GM12878 (cell line): ENCODE data around the gene ACE. TPM values are rescaled to one million over a fixed set of nuclear protein-coding genes. Genes with fewer than 3 reads are reported as not detected.

Experiments
- ATAC-seq: fragments of 200-7000 bp; cut with Tn5 transposase; 3 replicates; pipeline ENCODE4 v1.9.1; 2020; ENCODE audit warnings: mild to moderate bottlenecking, moderate library complexity
- BruUV-seq: library from RNA; stranded (reverse); fragments of 400-500 nt; replicated peaks from 2 replicates; lab custom pipeline; 2021; lab: Mats Ljungman, UMichigan
- CTCF ChIA-PET: fragments of 300-600 bp; sonication (Branson Sonifier 250); formaldehyde crosslinking; extraction: SDS; loops from one replicate; lab custom pipeline; 2021; ENCODE audit warnings: inconsistent platforms; lab: Yijun Ruan, JAX
- POLR2A ChIA-PET: fragments of 350-600 bp; formaldehyde crosslinking; extraction: SDS; loops from one replicate; lab custom pipeline; 2021; ENCODE audit warnings: inconsistent platforms; lab: Charles Lee
- RAD21 ChIA-PET: fragments of 300-600 bp; sonication (Branson Sonifier 250); formaldehyde crosslinking; loops from one replicate; lab custom pipeline; 2023; ENCODE audit warnings: antibody characterized with exemption; ENCODE audit not compliant: unreplicated experiment; lab: Charles Lee
- SMC1A ChIA-PET: fragments of 300-600 bp; sonication (Branson Sonifier 250); formaldehyde crosslinking; loops from one replicate; lab custom pipeline; 2023; ENCODE audit not compliant: unreplicated experiment, uncharacterized antibody; lab: Charles Lee
- DNase-seq: peaks from one replicate; pipeline ENCODE4 v3.0.0-alpha.2; 2011; ENCODE audit warnings: low read depth, low spot score
- FAIRE-seq: peaks from 3 replicates; lab custom pipeline; 2011; peaks lifted over from hg19 to GRCh38; lab: Jason Lieb, UNC
- H2AFZ ChIP-seq: 2 replicates; pipeline ENCODE4 v1.6.0; 2011; ENCODE audit warnings: low read depth, low read length, control low read depth; ENCODE audit not compliant: control insufficient read depth
- H3K27ac ChIP-seq: 2 replicates; pipeline ENCODE4 v1.5.1; 2011; ENCODE audit warnings: control low read depth; ENCODE audit not compliant: control insufficient read depth, insufficient read depth
- H3K27me3 ChIP-seq, 2 experiments: replicated peaks in 1 of 2; 2 replicates each; pipeline versions ENCODE4 v1.6.0 to v1.6.1; 2011; ENCODE audit warnings: low read length in 1 of 2; ENCODE audit not compliant: control insufficient read depth in 2 of 2, insufficient read depth in 2 of 2
- H3K36me3 ChIP-seq, 2 experiments: 2 replicates each; pipeline ENCODE4 v1.5.1; 2011; ENCODE audit warnings: low read length in 1 of 2; ENCODE audit not compliant: control insufficient read depth in 2 of 2, insufficient read depth in 2 of 2
- H3K4me1 ChIP-seq: 2 replicates; pipeline ENCODE4 v1.6.1; 2011; ENCODE audit warnings: mild to moderate bottlenecking, low read length, moderate library complexity, mixed read lengths; ENCODE audit not compliant: control insufficient read depth, insufficient read depth
- H3K4me2 ChIP-seq: 2 replicates; pipeline ENCODE4 v1.6.0; 2011; ENCODE audit warnings: control low read depth; ENCODE audit not compliant: control insufficient read depth, insufficient read depth
- H3K4me3 ChIP-seq: fragments of 200-600 bp; sonication (generic); 2 replicates; pipeline ENCODE4 v1.5.1; 2016
- H3K79me2 ChIP-seq: 2 replicates; pipeline ENCODE4 v1.6.0; 2011; ENCODE audit warnings: low read length; ENCODE audit not compliant: control insufficient read depth, insufficient read depth
- H3K9ac ChIP-seq: 2 replicates; pipeline ENCODE4 v1.8.0; 2011; ENCODE audit warnings: low read length, control low read depth, mixed read lengths; ENCODE audit not compliant: control insufficient read depth, insufficient read depth
- H3K9me3 ChIP-seq: replicated peaks from 3 replicates; pipeline ENCODE4 v1.5.1; 2011; ENCODE audit warnings: mild to moderate bottlenecking, low read length; ENCODE audit not compliant: control insufficient read depth, insufficient read depth
- H4K20me1 ChIP-seq: 2 replicates; pipeline ENCODE4 v1.6.0; 2011; ENCODE audit not compliant: control insufficient read depth, insufficient read depth
- CREM ChIP-seq: IDR thresholded peaks from 2 replicates; pipeline ENCODE4 v1.6.1; 2014; ENCODE audit warnings: antibody characterized with exemption, low read depth
- ETV6 ChIP-seq, 2 experiments: fragments of 450-650 bp in 1 of 2; IDR thresholded peaks in 1 of 2; conservative IDR thresholded peaks in 1 of 2; 2 replicates each; pipeline ENCODE4 v1.6.1; 2014; ENCODE audit warnings: antibody characterized with exemption in 1 of 2, borderline replicate concordance in 1 of 2, low read depth in 1 of 2, mild to moderate bottlenecking in 1 of 2, moderate library complexity in 1 of 2
- FOXM1 ChIP-seq: IDR thresholded peaks from 2 replicates; pipeline ENCODE4 v1.6.1; 2012; ENCODE audit warnings: low read depth, mild to moderate bottlenecking, inconsistent platforms, low read length, moderate library complexity
- HCFC1 ChIP-seq: fragments of 150-350 bp; IDR thresholded peaks from 2 replicates; pipeline ENCODE4 v1.6.1; 2014; ENCODE audit warnings: low read length
- NBN ChIP-seq: fragments of 450-650 bp; IDR thresholded peaks from 2 replicates; pipeline ENCODE4 v1.6.1; 2016
- NFYA ChIP-seq: IDR thresholded peaks from 2 replicates; pipeline ENCODE4 v1.6.1; 2011; ENCODE audit warnings: low read depth, mild to moderate bottlenecking, low read length, improper control_type of control experiment, borderline replicate concordance
- SIN3A ChIP-seq: IDR thresholded peaks from 2 replicates; pipeline ENCODE4 v1.6.1; 2012; ENCODE audit warnings: low read depth, low read length, improper control_type of control experiment
- STAT3 ChIP-seq: IDR thresholded peaks from 2 replicates; pipeline ENCODE4 v1.6.1; 2011; ENCODE audit warnings: low read depth, low read length, improper control_type of control experiment
- SUZ12 ChIP-seq: fragments of 200-600 bp; sonication (generic); IDR thresholded peaks from one replicate; pipeline ENCODE4 v1.6.1; 2018; ENCODE audit warnings: antibody characterized with exemption, mild to moderate bottlenecking; ENCODE audit not compliant: unreplicated experiment
- WGBS: methylation state at CpG from one replicate; pipeline ENCODE4 v1.1.6; 2016; ENCODE audit warnings: low lambda C conversion rate; ENCODE audit not compliant: insufficient replicate concordance, insufficient coverage; ENCODE audit errors: missing lambda C conversion rate; 5-methylcytosine and 5-hydroxymethylcytosine counted together
- in situ Hi-C: fragments of 300-500 bp; cut with MboI; formaldehyde crosslinking; loops from 9 replicates; pipeline ENCODE4 v1.14.3; 2018; ENCODE audit warnings: mixed read lengths
- intact Hi-C: fragments of 100-400 bp; cut with micrococcal nuclease; formaldehyde crosslinking; loops from one replicate; pipeline ENCODE4 v1.14.2; 2022; ENCODE audit not compliant: unreplicated experiment
- polyA plus RNA-seq, 11 experiments: library from polyadenylated mRNA; depleted of rRNA in 4 of 11; unstranded in 6 of 11; stranded (reverse) in 5 of 11; fragments of >200 nt; fragmentation: Nextera tagmentation in 4 of 11; fragmentation: Illumina TruSeq in 1 of 11; extraction: Ambion mirVana in 4 of 11; extraction: Trizol in 1 of 11; gene quantifications; 1 replicate in 1 of 11; 2 replicates in 10 of 11; pipeline versions ENCODE4 v1.2.1 to v1.2.3, GENCODE V29; 2011 to 2016; ENCODE audit warnings: inconsistent platforms in 2 of 11, missing spikeins in 2 of 11, low read depth in 1 of 11
- total RNA-seq, 4 experiments: library from RNA; depleted of rRNA in 3 of 4; stranded (reverse); fragments of >200 nt in 3 of 4; fragmentation: Illumina TruSeq in 1 of 4; extraction: Trizol in 1 of 4; gene quantifications; 2 replicates each; pipeline versions ENCODE4 v1.2.1 to v1.2.3, GENCODE V29; 2013 to 2021
- TF ChIP-seq, protein P1 (sequence below), 3 experiments: IDR thresholded peaks in 2 of 3; conservative IDR thresholded peaks in 1 of 3; 2 replicates each; pipeline ENCODE4 v1.5.1; 2011; ENCODE audit warnings: low read depth in 3 of 3, low read length in 3 of 3, mild to moderate bottlenecking in 3 of 3, control low read depth in 2 of 3, moderate library complexity in 2 of 3, inconsistent platforms in 1 of 3, mixed read lengths in 1 of 3; ENCODE audit not compliant: control insufficient read depth in 2 of 3, insufficient read depth in 1 of 3; ENCODE audit errors: extremely low read depth in 1 of 3
- TF ChIP-seq, protein P2 (sequence below): fragments of 450-650 bp; conservative IDR thresholded peaks from 2 replicates; pipeline ENCODE4 v1.6.1; 2017; ENCODE audit warnings: mild to moderate bottlenecking, moderate library complexity
- TF ChIP-seq, protein P3 (sequence below): fragments of 450-650 bp; IDR thresholded peaks from 2 replicates; pipeline ENCODE4 v1.6.1; 2017; ENCODE audit warnings: mild to moderate bottlenecking, moderate library complexity
- TF ChIP-seq, protein P4 (sequence below): IDR thresholded peaks from 2 replicates; pipeline ENCODE4 v1.6.1; 2011; ENCODE audit warnings: low read depth, low read length, improper control_type of control experiment, borderline replicate concordance

ACE gene
- total and polyA plus RNA-seq, 10 of the 15 experiments (the other 5 are each of a cell fraction or from before 2014, with no cell fraction given): 0.46 TPM; not detected in 9

DNA sequence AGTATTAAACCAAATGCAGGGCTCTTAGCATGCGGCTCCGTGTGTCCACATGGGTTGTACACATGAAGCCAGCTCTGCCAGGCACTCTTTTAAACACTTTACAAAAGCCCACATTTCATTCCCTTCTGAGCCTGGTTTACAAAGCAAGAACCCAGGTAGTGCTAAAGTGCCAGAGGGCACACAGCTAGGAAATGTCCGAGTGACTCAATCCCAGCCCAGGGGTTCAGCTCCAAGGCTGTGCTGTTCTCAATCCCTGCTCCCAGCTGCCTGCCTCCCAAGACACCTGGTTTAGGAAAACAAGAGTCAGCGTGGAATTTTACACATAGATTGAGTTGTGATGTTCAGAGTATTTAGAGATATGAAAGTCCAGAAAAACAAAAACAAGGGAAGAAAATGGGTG is 60.1 kb downstream of the ACE start (continued):
- no peak for TF ChIP-seq STAT3
- TF ChIP-seq, all 136 proteins: peak for 0

DNA sequence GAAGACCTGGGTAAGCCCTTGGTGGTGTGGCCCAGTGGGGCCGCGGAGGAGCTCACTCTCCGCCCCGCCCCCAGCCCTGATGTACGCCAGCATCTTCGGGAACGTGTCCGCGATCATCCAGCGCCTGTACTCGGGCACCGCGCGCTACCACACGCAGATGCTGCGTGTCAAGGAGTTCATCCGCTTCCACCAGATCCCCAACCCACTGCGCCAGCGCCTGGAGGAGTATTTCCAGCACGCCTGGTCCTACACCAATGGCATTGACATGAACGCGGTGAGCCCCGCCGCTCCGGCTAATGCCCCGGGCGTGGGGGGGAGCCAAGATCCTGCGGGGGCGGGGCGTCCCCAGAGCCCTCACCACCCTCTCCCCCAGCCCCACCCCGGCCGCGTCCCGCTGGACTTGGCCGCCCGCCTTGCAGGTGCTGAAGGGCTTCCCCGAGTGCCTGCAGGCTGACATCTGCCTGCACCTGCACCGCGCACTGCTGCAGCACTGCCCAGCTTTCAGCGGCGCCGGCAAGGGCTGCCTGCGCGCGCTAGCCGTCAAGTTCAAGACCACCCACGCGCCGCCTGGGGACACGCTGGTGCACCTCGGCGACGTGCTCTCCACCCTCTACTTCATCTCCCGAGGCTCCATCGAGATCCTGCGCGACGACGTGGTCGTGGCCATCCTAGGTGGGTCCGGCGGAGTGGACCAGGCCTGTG is 61.3 kb downstream of the ACE start:
- Histone ChIP-seq H3K27me3 (peaks cover 0 to 9% of the 10 kb centered on the region in 2 experiments; a peak in 3 of 4 replicates), H3K4me3 (no peak overlapping the region), H3K9ac (no peak overlapping the region), H4K20me1 (no peaks in the 10 kb centered on the region), H3K36me3 (no peaks in the 10 kb centered on the region), H2AFZ (no peak overlapping the region), H3K4me2 (no peak overlapping the region), H3K79me2 (no peaks in the 10 kb centered on the region), H3K27ac (no peak overlapping the region), H3K9me3 (no peaks in the 10 kb centered on the region), H3K4me1 (no peaks in the 10 kb centered on the region)
- ChIA-PET CTCF (no interaction called here), RAD21 (no interaction called here), POLR2A (no interaction called here), SMC1A (no interaction called here)
- 17% methylated on average over 33 of the region's 62 CpGs for WGBS
- in situ Hi-C loops: no loop called here
- FAIRE-seq (no peak), ATAC-seq (no peak), DNase-seq (no peak)
- BruUV-seq: no TSS peak
- intact Hi-C loops: no loop called here
- TF ChIP-seq, protein P1, sequence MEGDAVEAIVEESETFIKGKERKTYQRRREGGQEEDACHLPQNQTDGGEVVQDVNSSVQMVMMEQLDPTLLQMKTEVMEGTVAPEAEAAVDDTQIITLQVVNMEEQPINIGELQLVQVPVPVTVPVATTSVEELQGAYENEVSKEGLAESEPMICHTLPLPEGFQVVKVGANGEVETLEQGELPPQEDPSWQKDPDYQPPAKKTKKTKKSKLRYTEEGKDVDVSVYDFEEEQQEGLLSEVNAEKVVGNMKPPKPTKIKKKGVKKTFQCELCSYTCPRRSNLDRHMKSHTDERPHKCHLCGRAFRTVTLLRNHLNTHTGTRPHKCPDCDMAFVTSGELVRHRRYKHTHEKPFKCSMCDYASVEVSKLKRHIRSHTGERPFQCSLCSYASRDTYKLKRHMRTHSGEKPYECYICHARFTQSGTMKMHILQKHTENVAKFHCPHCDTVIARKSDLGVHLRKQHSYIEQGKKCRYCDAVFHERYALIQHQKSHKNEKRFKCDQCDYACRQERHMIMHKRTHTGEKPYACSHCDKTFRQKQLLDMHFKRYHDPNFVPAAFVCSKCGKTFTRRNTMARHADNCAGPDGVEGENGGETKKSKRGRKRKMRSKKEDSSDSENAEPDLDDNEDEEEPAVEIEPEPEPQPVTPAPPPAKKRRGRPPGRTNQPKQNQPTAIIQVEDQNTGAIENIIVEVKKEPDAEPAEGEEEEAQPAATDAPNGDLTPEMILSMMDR (IDR thresholded peaks at IDR 0.05 in 2 of 3, conservative IDR thresholded peaks at IDR 0.05 in 1 of 3; ENCODE audit: control insufficient read depth in 2 of 3, extremely low read depth in 1 of 3, insufficient read depth in 1 of 3, low read depth in 3 of 3, low read length in 3 of 3): no peak
- TF ChIP-seq SIN3A: no peak
- TF ChIP-seq SUZ12: no peak
- TF ChIP-seq ETV6 (conservative IDR thresholded peaks at IDR 0.05 in 1 of 2, IDR thresholded peaks at IDR 0.05 in 1 of 2; ENCODE audit: borderline replicate concordance in 1 of 2, low read depth in 1 of 2): no peak
- TF ChIP-seq FOXM1: no peak
- no peak for TF ChIP-seq CREM
- TF ChIP-seq, protein P2, sequence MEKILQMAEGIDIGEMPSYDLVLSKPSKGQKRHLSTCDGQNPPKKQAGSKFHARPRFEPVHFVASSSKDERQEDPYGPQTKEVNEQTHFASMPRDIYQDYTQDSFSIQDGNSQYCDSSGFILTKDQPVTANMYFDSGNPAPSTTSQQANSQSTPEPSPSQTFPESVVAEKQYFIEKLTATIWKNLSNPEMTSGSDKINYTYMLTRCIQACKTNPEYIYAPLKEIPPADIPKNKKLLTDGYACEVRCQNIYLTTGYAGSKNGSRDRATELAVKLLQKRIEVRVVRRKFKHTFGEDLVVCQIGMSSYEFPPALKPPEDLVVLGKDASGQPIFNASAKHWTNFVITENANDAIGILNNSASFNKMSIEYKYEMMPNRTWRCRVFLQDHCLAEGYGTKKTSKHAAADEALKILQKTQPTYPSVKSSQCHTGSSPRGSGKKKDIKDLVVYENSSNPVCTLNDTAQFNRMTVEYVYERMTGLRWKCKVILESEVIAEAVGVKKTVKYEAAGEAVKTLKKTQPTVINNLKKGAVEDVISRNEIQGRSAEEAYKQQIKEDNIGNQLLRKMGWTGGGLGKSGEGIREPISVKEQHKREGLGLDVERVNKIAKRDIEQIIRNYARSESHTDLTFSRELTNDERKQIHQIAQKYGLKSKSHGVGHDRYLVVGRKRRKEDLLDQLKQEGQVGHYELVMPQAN: no peak
- TF ChIP-seq, protein P3, sequence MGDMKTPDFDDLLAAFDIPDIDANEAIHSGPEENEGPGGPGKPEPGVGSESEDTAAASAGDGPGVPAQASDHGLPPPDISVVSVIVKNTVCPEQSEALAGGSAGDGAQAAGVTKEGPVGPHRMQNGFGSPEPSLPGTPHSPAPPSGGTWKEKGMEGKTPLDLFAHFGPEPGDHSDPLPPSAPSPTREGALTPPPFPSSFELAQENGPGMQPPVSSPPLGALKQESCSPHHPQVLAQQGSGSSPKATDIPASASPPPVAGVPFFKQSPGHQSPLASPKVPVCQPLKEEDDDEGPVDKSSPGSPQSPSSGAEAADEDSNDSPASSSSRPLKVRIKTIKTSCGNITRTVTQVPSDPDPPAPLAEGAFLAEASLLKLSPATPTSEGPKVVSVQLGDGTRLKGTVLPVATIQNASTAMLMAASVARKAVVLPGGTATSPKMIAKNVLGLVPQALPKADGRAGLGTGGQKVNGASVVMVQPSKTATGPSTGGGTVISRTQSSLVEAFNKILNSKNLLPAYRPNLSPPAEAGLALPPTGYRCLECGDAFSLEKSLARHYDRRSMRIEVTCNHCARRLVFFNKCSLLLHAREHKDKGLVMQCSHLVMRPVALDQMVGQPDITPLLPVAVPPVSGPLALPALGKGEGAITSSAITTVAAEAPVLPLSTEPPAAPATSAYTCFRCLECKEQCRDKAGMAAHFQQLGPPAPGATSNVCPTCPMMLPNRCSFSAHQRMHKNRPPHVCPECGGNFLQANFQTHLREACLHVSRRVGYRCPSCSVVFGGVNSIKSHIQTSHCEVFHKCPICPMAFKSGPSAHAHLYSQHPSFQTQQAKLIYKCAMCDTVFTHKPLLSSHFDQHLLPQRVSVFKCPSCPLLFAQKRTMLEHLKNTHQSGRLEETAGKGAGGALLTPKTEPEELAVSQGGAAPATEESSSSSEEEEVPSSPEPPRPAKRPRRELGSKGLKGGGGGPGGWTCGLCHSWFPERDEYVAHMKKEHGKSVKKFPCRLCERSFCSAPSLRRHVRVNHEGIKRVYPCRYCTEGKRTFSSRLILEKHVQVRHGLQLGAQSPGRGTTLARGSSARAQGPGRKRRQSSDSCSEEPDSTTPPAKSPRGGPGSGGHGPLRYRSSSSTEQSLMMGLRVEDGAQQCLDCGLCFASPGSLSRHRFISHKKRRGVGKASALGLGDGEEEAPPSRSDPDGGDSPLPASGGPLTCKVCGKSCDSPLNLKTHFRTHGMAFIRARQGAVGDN: no peak
- no peak for TF ChIP-seq HCFC1
- TF ChIP-seq, protein P4, sequence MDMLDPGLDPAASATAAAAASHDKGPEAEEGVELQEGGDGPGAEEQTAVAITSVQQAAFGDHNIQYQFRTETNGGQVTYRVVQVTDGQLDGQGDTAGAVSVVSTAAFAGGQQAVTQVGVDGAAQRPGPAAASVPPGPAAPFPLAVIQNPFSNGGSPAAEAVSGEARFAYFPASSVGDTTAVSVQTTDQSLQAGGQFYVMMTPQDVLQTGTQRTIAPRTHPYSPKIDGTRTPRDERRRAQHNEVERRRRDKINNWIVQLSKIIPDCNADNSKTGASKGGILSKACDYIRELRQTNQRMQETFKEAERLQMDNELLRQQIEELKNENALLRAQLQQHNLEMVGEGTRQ: no peak
- TF ChIP-seq NBN: no peak
- TF ChIP-seq NFYA: no peak
